GM21786 (cell line): ENCODE results near the gene S1PR3.

Experiments used
- ATAC-seq: cut with Tn5 transposase; IDR thresholded peaks from one replicate; pipeline ENCODE4 v1.9.1; 2021; ENCODE audit not compliant: unreplicated experiment

Gene S1PR3

GRCh38 chr9:89036383-89036782, 45.1 kb downstream of the S1PR3 start:
- ATAC-seq: no peak

GRCh38 chr9:89036891-89037290, 45.6 kb downstream of the S1PR3 start:
- no peak for ATAC-seq

GRCh38 chr9:89037346-89037745, 46.1 kb downstream of the S1PR3 start:
- ATAC-seq: no peak

- ATAC-seq: no peak
Measured at GRCh38 chr9:89037891-89038290, 46.6 kb downstream of the S1PR3 start.

GRCh38 chr9:89038382-89039103, 47.3 kb downstream of the S1PR3 start:
- no peak for ATAC-seq

GRCh38 chr9:89039104-89039465, 47.8 kb downstream of the S1PR3 start:
- ATAC-seq: no peak

GRCh38 chr9:89039664-89040063, 48.4 kb downstream of the S1PR3 start:
- no peak for ATAC-seq

GRCh38 chr9:89042984-89043383, 51.7 kb downstream of the S1PR3 start:
- ATAC-seq: no peak

GRCh38 chr9:89044104-89044503, 52.8 kb downstream of the S1PR3 start:
- no peak for ATAC-seq

- ATAC-seq: no peak
Measured at GRCh38 chr9:89044881-89045280, 53.6 kb downstream of the S1PR3 start.

GRCh38 chr9:89046832-89047231, 55.6 kb downstream of the S1PR3 start:
- no peak for ATAC-seq

- ATAC-seq: no peak
Measured at GRCh38 chr9:89047667-89048066, 56.4 kb downstream of the S1PR3 start.

GRCh38 chr9:89048616-89049015, 57.3 kb downstream of the S1PR3 start:
- ATAC-seq: no peak

GRCh38 chr9:89049646-89050045, 58.4 kb downstream of the S1PR3 start:
- ATAC-seq: no peak

- ATAC-seq: no peak
Measured at GRCh38 chr9:89051421-89052025, 60.3 kb downstream of the S1PR3 start.

GRCh38 chr9:89052470-89053097, 61.3 kb downstream of the S1PR3 start:
- no peak for ATAC-seq

- ATAC-seq: no peak
Measured at GRCh38 chr9:89053301-89053700, 62.0 kb downstream of the S1PR3 start.
